GM06990 (cell line): ENCODE measurements around the gene FAM111A.
"Not testable (repeated sequence)": the region's sequence is repeated elsewhere in the genome, so short reads cannot be mapped to it uniquely, and the experiment has no call there.

Experiments used
- DNase-seq: peaks from one replicate; pipeline ENCODE4 v3.0.0-alpha.2; 2011; ENCODE audit not compliant: insufficient read length; ENCODE audit errors: extremely low read depth
- H3K27me3 ChIP-seq: replicated peaks from 2 replicates; pipeline ENCODE4 v1.6.0; 2011; ENCODE audit warnings: low read length; ENCODE audit not compliant: control insufficient read depth, insufficient read depth
- H3K36me3 ChIP-seq: 2 replicates; pipeline ENCODE4 v1.5.1; 2011; ENCODE audit warnings: low read length; ENCODE audit not compliant: control insufficient read depth, insufficient read depth
- H3K4me3 ChIP-seq: replicated peaks from 2 replicates; pipeline ENCODE4 v1.5.1; 2011; ENCODE audit warnings: low read depth, mild to moderate bottlenecking, control low read depth, low read length
- CTCF ChIP-seq: IDR thresholded peaks from 2 replicates; pipeline ENCODE4 v1.5.1; 2011; ENCODE audit warnings: low read length, control low read depth, mild to moderate bottlenecking, inconsistent platforms; ENCODE audit not compliant: insufficient read depth, poor library complexity, severe bottlenecking

FAM111A gene

GRCh38 chr11:59119826-59120225 lies 22.8 kb upstream of the FAM111A start:
- H3K36me3 ChIP-seq = peaks cover 8% of the 10 kb centered on the region

DNA sequence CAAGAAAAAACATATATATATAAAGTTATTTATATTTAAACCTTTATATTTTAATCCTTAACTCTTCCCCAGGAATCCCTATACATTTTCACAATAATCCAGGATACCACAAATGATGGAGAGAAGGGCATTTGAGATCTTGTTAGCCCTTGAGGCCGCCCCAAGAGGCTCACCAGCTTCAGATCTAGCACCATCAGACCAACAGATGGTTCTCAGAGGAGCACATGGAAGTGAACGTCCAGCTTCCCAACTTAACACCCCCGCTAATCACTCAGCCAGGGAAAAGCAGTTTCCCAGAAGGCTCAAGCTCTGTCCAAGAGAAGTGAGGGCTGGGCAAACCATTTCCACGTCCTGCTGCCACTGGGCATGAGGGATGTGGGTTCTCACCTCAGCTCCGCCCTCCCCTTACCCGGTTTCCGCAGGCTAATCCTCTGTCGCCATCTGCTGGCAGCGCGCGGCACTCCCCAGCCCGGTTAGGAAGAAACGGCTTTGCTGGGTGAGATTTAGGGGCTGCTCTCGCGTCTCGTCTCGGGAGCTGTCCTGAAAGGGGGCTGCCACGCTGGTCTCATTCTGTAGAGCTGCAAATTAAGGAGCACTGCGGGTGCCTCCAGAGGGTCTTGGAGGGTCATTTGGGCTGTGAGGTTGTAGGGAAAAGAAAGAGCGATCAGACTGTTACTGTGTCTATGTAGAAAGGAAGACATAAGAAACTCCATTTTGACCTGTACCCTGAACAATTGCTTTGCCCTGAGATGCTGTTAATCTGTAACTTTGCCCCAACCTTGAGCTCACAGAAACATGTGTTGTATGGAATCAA lies 6.8 kb upstream of the FAM111A start:
- Histone ChIP-seq H3K4me3 (no peak overlapping the region), H3K36me3 (no peaks in the 10 kb centered on the region; the same call in 1 of the 2 replicates), H3K27me3 (no peaks in the 10 kb centered on the region)
- DNase-seq = peak; percentile 83
- peak; percentile 99 for TF ChIP-seq CTCF

More at GRCh38 chr11:59119826-59120225, 22.8 kb upstream of the FAM111A start:
- DNase-seq = no peak
- H3K4me3 ChIP-seq = no peak overlapping the region
- no peak for TF ChIP-seq CTCF
- no peaks in the 10 kb centered on the region for H3K27me3 ChIP-seq

GRCh38 chr11:59136551-59136950 lies 6.1 kb upstream of the FAM111A start:
- H3K36me3 ChIP-seq, H3K27me3 ChIP-seq, DNase-seq, H3K4me3 ChIP-seq: not testable (repeated sequence)

DNA sequence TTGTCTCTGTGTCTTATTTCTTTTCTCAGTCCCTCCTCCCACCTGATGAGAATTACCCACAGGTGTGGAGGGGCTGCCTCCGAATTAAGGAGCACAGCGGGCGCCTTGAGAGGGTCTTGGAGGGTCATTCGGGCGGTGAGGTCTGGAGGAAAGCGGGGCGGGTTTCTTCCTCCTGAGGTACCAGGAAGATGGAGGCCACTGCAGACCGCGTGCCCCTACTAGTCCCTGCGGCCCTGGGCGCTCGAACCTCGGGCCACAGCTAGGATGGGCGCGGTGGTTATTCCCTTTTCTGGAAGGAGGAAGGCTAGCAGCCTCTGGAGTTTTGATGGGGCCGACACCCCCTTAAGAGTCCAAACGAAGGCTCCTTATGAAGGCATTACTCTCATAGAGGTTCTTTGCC lies 5.5 kb upstream of the FAM111A start:
- no peak for TF ChIP-seq CTCF
- Histone ChIP-seq H3K36me3 (no peaks in the 10 kb centered on the region), H3K27me3 (no peaks in the 10 kb centered on the region), H3K4me3 (no peak overlapping the region)
- no peak for DNase-seq

DNA sequence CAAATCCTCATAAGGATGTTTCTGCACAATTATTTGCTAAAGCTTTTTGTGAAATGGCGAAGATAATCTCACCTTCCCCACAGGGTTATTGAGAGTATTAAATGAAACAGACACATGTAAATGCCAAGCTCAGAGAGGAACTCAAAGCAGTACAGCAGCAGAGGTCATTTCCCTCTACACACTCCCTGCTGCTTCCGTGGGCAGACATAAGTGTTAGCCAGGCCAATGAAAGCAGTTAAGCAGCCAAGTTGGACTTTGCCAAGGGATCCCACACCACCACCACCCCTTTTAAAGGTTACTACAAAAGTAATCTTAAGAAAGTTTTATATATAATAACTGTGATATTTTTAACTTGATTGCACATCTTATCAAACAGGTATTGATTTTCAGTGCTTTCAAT lies 4.0 kb upstream of the FAM111A start:
- no peak for TF ChIP-seq CTCF
- no peaks in the 10 kb centered on the region for H3K27me3 ChIP-seq
- no peak overlapping the region for H3K4me3 ChIP-seq
- no peaks in the 10 kb centered on the region for H3K36me3 ChIP-seq
- no peak for DNase-seq

DNA sequence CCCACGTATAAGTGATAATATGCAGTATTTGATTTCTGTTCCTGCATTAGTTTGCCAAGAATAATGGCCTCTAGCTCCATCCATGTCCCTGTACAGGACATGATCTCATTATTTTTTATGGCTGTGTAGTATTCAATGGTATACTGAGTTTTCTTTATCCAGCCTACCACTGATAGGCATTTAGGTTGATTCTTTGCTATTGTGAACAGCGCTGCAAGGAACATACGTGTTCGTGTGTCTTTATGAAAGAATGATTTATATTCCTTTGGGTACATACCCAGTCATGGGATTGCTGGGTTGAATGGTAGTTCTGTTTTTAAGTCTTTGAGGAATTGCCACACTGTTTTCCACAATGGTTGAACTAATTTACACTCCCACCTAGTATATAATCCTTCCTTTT lies 1.5 kb upstream of the FAM111A start:
- Histone ChIP-seq H3K36me3 (no peaks in the 10 kb centered on the region), H3K27me3 (no peaks in the 10 kb centered on the region), H3K4me3 (no peak overlapping the region)
- DNase-seq = no peak
- TF ChIP-seq CTCF = no peak
